ENCODE results near the gene MORF4L2. TPM values are rescaled to one million over a fixed set of nuclear protein-coding genes. Genes with fewer than 3 reads are reported as not detected.
"Not testable (repeated sequence)": the region's sequence is repeated elsewhere in the genome, so short reads cannot be mapped to it uniquely, and the experiment has no call there.

Gene MORF4L2
- polyA plus RNA-seq, 1 donor from 2014 or later, result 60.3 TPM

DNA sequence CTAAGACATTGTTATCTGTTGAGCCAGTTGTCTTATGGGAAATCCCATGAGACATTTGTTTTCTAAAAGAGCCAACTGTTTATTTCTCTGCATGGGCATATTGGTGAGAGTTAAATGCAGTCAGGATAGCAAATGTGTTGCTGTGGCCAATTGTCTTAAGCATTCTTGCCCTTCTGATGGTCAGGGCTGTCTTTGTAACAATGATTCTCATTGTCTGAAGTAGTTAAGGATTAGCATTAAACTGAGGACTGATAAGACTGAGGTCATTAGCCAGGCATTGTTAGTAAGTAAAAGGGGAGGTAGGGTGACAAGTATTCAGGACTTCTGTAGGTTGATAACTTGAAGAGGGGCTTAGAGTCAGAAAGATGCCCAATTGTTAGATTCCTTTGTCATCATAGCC is 11.2 kb upstream of the MORF4L2 start:
- Mint-ChIP-seq H3K9me3 (no peaks in the 10 kb centered on the region), H3K27ac (no peak overlapping the region), H3K27me3 (peaks cover 5% of the 10 kb centered on the region), H3K4me3 (no peak overlapping the region), H3K36me3 (peaks cover 2% of the 10 kb centered on the region), H3K4me1 (peaks cover 0 to 2% (median 0%) of the 10 kb centered on the region in 3 donors)

- Mint-ChIP-seq H3K27me3 (peaks cover 5% of the 10 kb centered on the region), H3K36me3 (peaks cover 3% of the 10 kb centered on the region), H3K4me3 (no peak overlapping the region), H3K27ac (no peak overlapping the region), H3K4me1 (peaks cover 0 to 1% (median 0%) of the 10 kb centered on the region in 3 donors), H3K9me3 (no peaks in the 10 kb centered on the region)
Measured at GRCh38 chrX:103691059-103691458, 4.6 kb upstream of the MORF4L2 start.

DNA sequence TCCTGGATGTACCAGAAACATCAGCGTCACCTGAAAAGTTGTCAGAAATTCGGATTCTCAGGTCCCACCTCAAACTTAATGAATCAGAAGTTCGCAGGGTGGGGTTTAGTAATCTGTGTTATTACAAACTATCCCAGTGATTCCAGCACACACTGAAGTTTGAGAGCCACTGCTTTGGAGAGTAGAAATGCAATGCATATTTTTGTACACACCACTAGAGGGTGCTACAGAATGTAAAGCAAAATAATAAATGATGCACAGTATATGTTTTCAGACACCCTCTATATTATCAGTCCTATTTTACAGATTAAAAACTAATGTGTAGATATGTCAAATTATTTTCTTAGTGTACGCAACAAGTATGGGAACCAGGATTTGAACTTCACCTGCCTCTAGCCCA is 2.4 kb upstream of the MORF4L2 start:
- Mint-ChIP-seq H3K9me3 (no peaks in the 10 kb centered on the region), H3K4me1 (peaks cover 0 to 3% (median 0%) of the 10 kb centered on the region in 3 donors), H3K27me3 (peaks cover 5% of the 10 kb centered on the region), H3K4me3 (no peak overlapping the region), H3K27ac (peak overlapping the region in 1 of 3 donors; percentile 10), H3K36me3 (peaks cover 3% of the 10 kb centered on the region)

DNA sequence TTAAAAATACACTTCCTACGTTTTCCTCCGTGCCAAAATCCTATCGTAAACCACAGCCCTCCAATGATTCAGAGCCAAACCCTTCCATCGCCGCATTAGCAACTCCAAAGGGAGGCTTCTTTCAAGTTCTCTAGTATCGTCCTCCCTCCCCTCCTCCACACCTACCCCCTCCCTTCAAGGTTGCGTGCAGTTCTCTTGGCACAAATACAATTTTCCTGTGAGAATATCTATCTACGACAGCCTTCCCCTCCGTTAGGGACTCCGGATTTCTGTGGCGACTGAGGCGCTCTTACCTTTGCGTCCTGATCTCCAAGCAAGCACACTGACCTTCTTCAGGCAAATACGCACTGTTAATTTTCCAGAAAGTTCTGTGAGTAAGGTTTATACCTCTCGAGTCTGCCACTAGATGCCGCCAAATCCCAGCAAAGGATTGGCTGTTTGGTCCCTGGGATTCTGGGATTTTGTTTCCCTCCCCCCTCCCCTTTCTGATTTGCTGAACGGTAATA is 1.2 kb upstream of the MORF4L2 start:
- Mint-ChIP-seq H3K4me1 (peaks cover 0 to 3% (median 0%) of the 10 kb centered on the region in 3 donors), H3K9me3 (no peaks in the 10 kb centered on the region), H3K36me3 (peaks cover 1% of the 10 kb centered on the region), H3K27me3 (peaks cover 6% of the 10 kb centered on the region), H3K4me3 (no peak overlapping the region), H3K27ac (no peak overlapping the region)

- Mint-ChIP-seq H3K36me3 (no peaks in the 10 kb centered on the region), H3K27ac (no peak overlapping the region), H3K9me3 (no peaks in the 10 kb centered on the region), H3K4me3 (no peak overlapping the region), H3K4me1 (peaks cover 0 to 3% (median 0%) of the 10 kb centered on the region in 3 donors), H3K27me3 (peaks cover 6% of the 10 kb centered on the region)
Measured at GRCh38 chrX:103687073-103687695, 685 bp upstream of the MORF4L2 start.

DNA sequence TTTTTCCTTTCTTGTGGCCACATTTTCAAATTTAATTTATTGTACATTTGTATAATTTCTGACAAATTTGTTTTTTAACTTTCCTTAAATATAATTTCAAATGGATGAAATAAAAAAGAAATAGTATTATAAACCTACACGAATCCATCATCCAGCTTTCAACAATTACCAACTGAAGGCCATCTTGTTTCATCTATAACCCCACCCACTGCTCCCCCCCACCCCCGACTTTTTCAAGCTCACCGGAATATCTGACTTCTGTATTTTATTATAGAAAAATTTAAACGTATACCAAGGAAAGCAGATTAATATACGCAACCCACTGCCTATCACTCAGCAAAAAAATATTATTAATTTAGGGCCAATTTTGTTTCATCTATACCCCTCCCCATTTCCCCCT is 1.1 kb downstream of the MORF4L2 start:
- H3K9me3 Mint-ChIP-seq, result no peaks in the 10 kb centered on the region
- H3K4me1 Mint-ChIP-seq, result peaks cover 0 to 3% (median 0%) of the 10 kb centered on the region in 3 donors
- H3K27me3 Mint-ChIP-seq, result peaks cover 3% of the 10 kb centered on the region
- no peaks in the 10 kb centered on the region for H3K36me3 Mint-ChIP-seq
- no peak overlapping the region for H3K27ac Mint-ChIP-seq
- H3K4me3 Mint-ChIP-seq, result peak overlapping the region in 2 of 4 donors; percentile 64 to 82

DNA sequence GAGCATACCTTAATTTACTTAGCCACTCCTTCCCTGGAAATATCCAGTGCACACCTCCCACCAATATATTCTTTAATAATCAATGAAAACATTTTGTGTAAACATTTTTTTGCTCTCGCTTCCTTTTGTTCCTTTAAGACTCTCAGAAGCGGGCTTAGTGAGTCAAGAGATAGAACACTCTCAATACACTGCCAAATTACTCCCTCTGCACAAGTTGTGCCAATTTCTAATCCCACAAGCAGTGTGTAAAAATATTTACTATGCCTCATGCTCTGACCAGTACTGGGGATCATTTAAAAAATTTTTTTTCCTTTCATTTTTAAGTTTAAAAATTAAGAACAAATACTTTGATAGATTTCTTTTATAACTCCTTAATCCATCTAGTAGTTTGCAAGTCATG is 5.1 kb downstream of the MORF4L2 start:
- no peak overlapping the region for H3K27ac Mint-ChIP-seq
- peaks cover 3% of the 10 kb centered on the region for H3K27me3 Mint-ChIP-seq
- no peak overlapping the region for H3K4me3 Mint-ChIP-seq
- H3K36me3 Mint-ChIP-seq, result no peaks in the 10 kb centered on the region
- H3K9me3 Mint-ChIP-seq, result no peaks in the 10 kb centered on the region
- H3K4me1 Mint-ChIP-seq, result peaks cover 0 to 4% (median 3%) of the 10 kb centered on the region in 3 donors

GRCh38 chrX:103678199-103678993 is 8.1 kb downstream of the MORF4L2 start:
- no peaks in the 10 kb centered on the region for H3K36me3 Mint-ChIP-seq
- H3K4me1 Mint-ChIP-seq, result peaks cover 0 to 4% (median 0%) of the 10 kb centered on the region in 3 donors
- no peaks in the 10 kb centered on the region for H3K9me3 Mint-ChIP-seq
- H3K27ac Mint-ChIP-seq, result no peak overlapping the region
- H3K4me3 Mint-ChIP-seq, result no peak overlapping the region
- no peaks in the 10 kb centered on the region for H3K27me3 Mint-ChIP-seq

DNA sequence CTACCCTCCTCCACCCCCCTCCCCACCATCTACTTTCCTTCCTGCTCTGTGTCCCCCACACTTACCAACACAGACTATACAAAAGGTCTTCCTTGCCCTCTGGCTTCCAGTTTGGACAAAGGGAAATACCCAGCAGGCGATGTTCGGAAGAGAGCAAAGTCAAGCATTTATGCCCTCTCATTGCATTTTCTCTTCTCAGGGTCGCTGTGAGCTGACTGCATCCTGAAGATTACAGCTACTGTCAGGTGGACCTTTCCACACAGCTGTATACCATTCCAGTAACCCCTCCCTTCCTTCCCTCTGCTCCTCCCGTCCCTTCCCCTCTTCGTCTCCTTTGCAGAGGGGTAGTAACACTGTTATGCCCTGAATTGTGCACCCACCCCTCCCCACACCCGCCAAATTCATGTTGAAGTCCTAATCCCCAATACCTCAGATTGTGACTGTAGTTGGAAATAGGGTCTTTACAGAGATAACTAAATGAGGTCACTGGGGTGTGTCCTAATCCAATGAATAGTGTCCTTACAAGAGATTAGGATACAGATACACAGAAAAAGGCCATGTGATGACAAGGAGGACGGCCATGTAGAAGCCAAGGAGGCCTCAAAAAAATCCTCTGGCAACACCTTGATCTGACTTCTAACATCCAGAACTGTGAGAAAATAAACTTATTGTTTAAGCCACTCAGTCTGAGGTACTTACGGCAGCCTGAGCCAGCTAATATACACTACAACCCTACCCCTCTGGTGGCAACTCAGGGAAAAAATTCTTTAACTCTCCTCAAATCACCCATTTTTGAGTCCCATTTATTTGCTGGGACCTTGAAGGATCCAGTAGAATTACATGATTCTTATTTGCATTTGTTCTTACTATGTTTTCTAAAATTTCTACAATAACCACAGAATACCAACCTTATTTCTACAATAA is 11.7 kb downstream of the MORF4L2 start:
- Mint-ChIP-seq H3K9me3 (no peaks in the 10 kb centered on the region), H3K27me3 (no peaks in the 10 kb centered on the region), H3K27ac (peak overlapping the region in 1 of 3 donors; percentile 86), H3K4me1 (peaks cover 0 to 4% (median 0%) of the 10 kb centered on the region in 3 donors), H3K36me3 (no peaks in the 10 kb centered on the region), H3K4me3 (no peak overlapping the region)

GRCh38 chrX:103669745-103670144 is 16.8 kb downstream of the MORF4L2 start:
- H3K9me3 Mint-ChIP-seq, result no peaks in the 10 kb centered on the region
- no peaks in the 10 kb centered on the region for H3K36me3 Mint-ChIP-seq
- H3K27ac Mint-ChIP-seq, result no peak overlapping the region
- H3K27me3 Mint-ChIP-seq, result no peaks in the 10 kb centered on the region
- no peaks in the 10 kb centered on the region for H3K4me1 Mint-ChIP-seq
- H3K4me3 Mint-ChIP-seq, result no peak overlapping the region

- H3K27me3 Mint-ChIP-seq, result peaks cover 3% of the 10 kb centered on the region
- no peak overlapping the region for H3K4me3 Mint-ChIP-seq
- no peaks in the 10 kb centered on the region for H3K9me3 Mint-ChIP-seq
- no peaks in the 10 kb centered on the region for H3K36me3 Mint-ChIP-seq
- peaks cover 0 to 3% (median 0%) of the 10 kb centered on the region in 3 donors for H3K4me1 Mint-ChIP-seq
- no peak overlapping the region for H3K27ac Mint-ChIP-seq
Measured at GRCh38 chrX:103666202-103667107, 20.0 kb downstream of the MORF4L2 start.

GRCh38 chrX:103663981-103664762 is 22.3 kb downstream of the MORF4L2 start:
- peaks cover 3% of the 10 kb centered on the region for H3K27me3 Mint-ChIP-seq
- H3K36me3 Mint-ChIP-seq, result no peaks in the 10 kb centered on the region
- H3K27ac Mint-ChIP-seq, result peak overlapping the region in 1 of 3 donors; percentile 65
- H3K9me3 Mint-ChIP-seq, result no peaks in the 10 kb centered on the region
- peaks cover 0 to 3% (median 0%) of the 10 kb centered on the region in 3 donors for H3K4me1 Mint-ChIP-seq
- H3K4me3 Mint-ChIP-seq, result peak overlapping the region in 1 of 4 donors; percentile 9

GRCh38 chrX:103659460-103659859 is 27.0 kb downstream of the MORF4L2 start:
- not testable (repeated sequence) for H3K9me3 Mint-ChIP-seq, H3K4me1 Mint-ChIP-seq, H3K27me3 Mint-ChIP-seq, H3K4me3 Mint-ChIP-seq, H3K27ac Mint-ChIP-seq, H3K36me3 Mint-ChIP-seq
